ENCODE results near the gene ANO7. TPM values are rescaled to one million over a fixed set of nuclear protein-coding genes. Genes with fewer than 3 reads are reported as not detected.

The ANO7 gene
- polyA plus RNA-seq, 3 donors = 0.44 to 2.5 (median 0.56) TPM

GRCh38 chr2:241234962-241235740, 46.7 kb downstream of the ANO7 start:
- WGBS, 3 donors = 70 to 87% (median 76%) methylated on average over 26 of the region's 26 CpGs

GRCh38 chr2:241235859-241236593, 47.5 kb downstream of the ANO7 start:
- H3K27ac ChIP-seq (ENCODE audit: low read depth, low read length) = no peak overlapping the region
- WGBS, 3 donors = 90% methylated on average over 30 of the region's 30 CpGs

More at GRCh38 chr2:241234962-241235740, 46.7 kb downstream of the ANO7 start:
- H3K27ac ChIP-seq (ENCODE audit: low read depth, low read length) = no peak overlapping the region

- WGBS, 3 donors = 93 to 94% (median 94%) methylated on average over 6 of the region's 6 CpGs
- no peak overlapping the region for H3K27ac ChIP-seq (ENCODE audit: low read depth, low read length)
Measured at GRCh38 chr2:241237047-241237446, 48.6 kb downstream of the ANO7 start.

- H3K27ac ChIP-seq (ENCODE audit: low read depth, low read length) = no peak overlapping the region
- WGBS, 3 donors = 74 to 90% (median 89%) methylated on average over 12 of the region's 12 CpGs
Measured at GRCh38 chr2:241237949-241238371, 49.5 kb downstream of the ANO7 start.

GRCh38 chr2:241238693-241239198, 50.3 kb downstream of the ANO7 start:
- WGBS, 3 donors = 75 to 93% (median 89%) methylated on average over 5 of the region's 5 CpGs

GRCh38 chr2:241239552-241240202, 51.2 kb downstream of the ANO7 start:
- 92 to 97% (median 93%) methylated on average over 28 of the region's 28 CpGs for WGBS, 3 donors
- no peak overlapping the region for H3K27ac ChIP-seq (ENCODE audit: low read depth, low read length)

More at GRCh38 chr2:241238693-241239198, 50.3 kb downstream of the ANO7 start:
- no peak overlapping the region for H3K27ac ChIP-seq (ENCODE audit: low read depth, low read length)

- WGBS, 3 donors = 84 to 92% (median 91%) methylated on average over 20 to 21 of the region's 21 CpGs
- no peak overlapping the region for H3K27ac ChIP-seq (ENCODE audit: low read depth, low read length)
Measured at GRCh38 chr2:241240320-241241004, 52.0 kb downstream of the ANO7 start.

- 81 to 88% (median 83%) methylated on average over 4 of the region's 4 CpGs for WGBS, 3 donors
- no peak overlapping the region for H3K27ac ChIP-seq (ENCODE audit: low read depth, low read length)
Measured at GRCh38 chr2:241241669-241242068, 53.2 kb downstream of the ANO7 start.

GRCh38 chr2:241242306-241242705, 53.8 kb downstream of the ANO7 start:
- 79 to 83% (median 80%) methylated on average over 14 of the region's 14 CpGs for WGBS, 3 donors
- H3K27ac ChIP-seq (ENCODE audit: low read depth, low read length) = no peak overlapping the region

GRCh38 chr2:241244368-241244767, 55.9 kb downstream of the ANO7 start:
- H3K27ac ChIP-seq (ENCODE audit: low read depth, low read length) = no peak overlapping the region
- WGBS, 3 donors = 95 to 96% (median 95%) methylated on average over 6 of the region's 6 CpGs

GRCh38 chr2:241248289-241248688, 59.8 kb downstream of the ANO7 start:
- H3K27ac ChIP-seq (ENCODE audit: low read depth, low read length) = no peak overlapping the region
- 91 to 98% (median 97%) methylated on average over 11 of the region's 11 CpGs for WGBS, 3 donors

GRCh38 chr2:241248897-241249296, 60.4 kb downstream of the ANO7 start:
- WGBS, 3 donors = 70 to 87% (median 80%) methylated on average over 6 of the region's 6 CpGs
- no peak overlapping the region for H3K27ac ChIP-seq (ENCODE audit: low read depth, low read length)

- H3K27ac ChIP-seq (ENCODE audit: low read depth, low read length) = no peak overlapping the region
- WGBS, 3 donors = 92 to 94% (median 93%) methylated on average over 14 of the region's 14 CpGs
Measured at GRCh38 chr2:241249654-241250053, 61.2 kb downstream of the ANO7 start.

GRCh38 chr2:241252778-241253475, 64.5 kb downstream of the ANO7 start:
- WGBS, 3 donors = 90 to 93% (median 93%) methylated on average over 14 of the region's 14 CpGs

GRCh38 chr2:241254904-241255351, 66.5 kb downstream of the ANO7 start:
- no peak overlapping the region for H3K27ac ChIP-seq (ENCODE audit: low read depth, low read length)
- WGBS, 3 donors = 45 to 96% (median 88%) methylated on average over 10 of the region's 10 CpGs

More at GRCh38 chr2:241252778-241253475, 64.5 kb downstream of the ANO7 start:
- H3K27ac ChIP-seq (ENCODE audit: low read depth, low read length) = no peak overlapping the region

- 45 to 88% (median 81%) methylated on average over 13 of the region's 13 CpGs for WGBS, 3 donors
- H3K27ac ChIP-seq (ENCODE audit: low read depth, low read length) = no peak overlapping the region
Measured at GRCh38 chr2:241255542-241256167, 67.2 kb downstream of the ANO7 start.

- 73 to 89% (median 82%) methylated on average over 11 of the region's 11 CpGs for WGBS, 3 donors
- no peak overlapping the region for H3K27ac ChIP-seq (ENCODE audit: low read depth, low read length)
Measured at GRCh38 chr2:241256168-241256545, 67.7 kb downstream of the ANO7 start.
